Measurements from ENCODE around the gene CNNM3.

The CNNM3 gene

DNA sequence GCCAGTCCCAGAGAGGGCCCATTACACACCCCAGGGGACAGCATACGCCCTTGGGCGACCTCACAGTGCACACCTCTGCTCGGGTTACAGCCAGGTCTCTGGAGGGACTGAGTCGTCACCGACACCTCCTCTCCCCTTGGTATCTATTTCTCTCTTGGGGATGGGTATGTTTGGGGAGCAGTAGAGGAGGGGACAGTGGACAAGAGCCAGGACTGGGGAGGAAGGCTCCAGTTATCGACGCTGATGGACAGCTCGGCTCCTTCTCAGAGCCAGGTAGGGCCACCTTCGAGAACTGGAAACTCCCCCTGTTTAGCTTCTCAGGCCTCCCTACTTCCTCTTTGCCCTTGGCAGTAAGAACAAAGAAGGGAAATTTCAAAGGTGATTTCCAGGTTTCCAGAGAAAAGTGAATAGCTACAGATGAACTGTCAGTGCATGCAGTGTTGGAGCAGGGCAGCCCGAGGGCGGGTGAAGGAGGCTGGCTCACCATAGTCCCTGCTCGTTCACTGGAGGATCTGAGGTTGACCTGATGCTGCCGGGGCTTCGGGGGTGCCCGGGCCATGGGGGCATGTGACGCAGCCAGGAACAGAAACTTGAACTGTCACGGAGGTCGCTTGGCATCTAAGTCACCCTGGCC, 58.2 kb downstream of the CNNM3 start:
- ChIA-PET CTCF (interaction anchor here (1.6 kb wide), 1 partner anchor 77 kb away, joined by 7 read pairs; no protein-coding TSS in a partner anchor), POLR2A (ENCODE audit: low non-redundant PET) (no interaction called here)
- H3K27ac ChIP-seq: no peak overlapping the region
- TF ChIP-seq, protein P1, sequence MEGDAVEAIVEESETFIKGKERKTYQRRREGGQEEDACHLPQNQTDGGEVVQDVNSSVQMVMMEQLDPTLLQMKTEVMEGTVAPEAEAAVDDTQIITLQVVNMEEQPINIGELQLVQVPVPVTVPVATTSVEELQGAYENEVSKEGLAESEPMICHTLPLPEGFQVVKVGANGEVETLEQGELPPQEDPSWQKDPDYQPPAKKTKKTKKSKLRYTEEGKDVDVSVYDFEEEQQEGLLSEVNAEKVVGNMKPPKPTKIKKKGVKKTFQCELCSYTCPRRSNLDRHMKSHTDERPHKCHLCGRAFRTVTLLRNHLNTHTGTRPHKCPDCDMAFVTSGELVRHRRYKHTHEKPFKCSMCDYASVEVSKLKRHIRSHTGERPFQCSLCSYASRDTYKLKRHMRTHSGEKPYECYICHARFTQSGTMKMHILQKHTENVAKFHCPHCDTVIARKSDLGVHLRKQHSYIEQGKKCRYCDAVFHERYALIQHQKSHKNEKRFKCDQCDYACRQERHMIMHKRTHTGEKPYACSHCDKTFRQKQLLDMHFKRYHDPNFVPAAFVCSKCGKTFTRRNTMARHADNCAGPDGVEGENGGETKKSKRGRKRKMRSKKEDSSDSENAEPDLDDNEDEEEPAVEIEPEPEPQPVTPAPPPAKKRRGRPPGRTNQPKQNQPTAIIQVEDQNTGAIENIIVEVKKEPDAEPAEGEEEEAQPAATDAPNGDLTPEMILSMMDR (conservative IDR thresholded peaks at IDR 0.05; ENCODE audit: low read depth): no peak
- no peak for DNase-seq (ENCODE audit: low spot score)

DNA sequence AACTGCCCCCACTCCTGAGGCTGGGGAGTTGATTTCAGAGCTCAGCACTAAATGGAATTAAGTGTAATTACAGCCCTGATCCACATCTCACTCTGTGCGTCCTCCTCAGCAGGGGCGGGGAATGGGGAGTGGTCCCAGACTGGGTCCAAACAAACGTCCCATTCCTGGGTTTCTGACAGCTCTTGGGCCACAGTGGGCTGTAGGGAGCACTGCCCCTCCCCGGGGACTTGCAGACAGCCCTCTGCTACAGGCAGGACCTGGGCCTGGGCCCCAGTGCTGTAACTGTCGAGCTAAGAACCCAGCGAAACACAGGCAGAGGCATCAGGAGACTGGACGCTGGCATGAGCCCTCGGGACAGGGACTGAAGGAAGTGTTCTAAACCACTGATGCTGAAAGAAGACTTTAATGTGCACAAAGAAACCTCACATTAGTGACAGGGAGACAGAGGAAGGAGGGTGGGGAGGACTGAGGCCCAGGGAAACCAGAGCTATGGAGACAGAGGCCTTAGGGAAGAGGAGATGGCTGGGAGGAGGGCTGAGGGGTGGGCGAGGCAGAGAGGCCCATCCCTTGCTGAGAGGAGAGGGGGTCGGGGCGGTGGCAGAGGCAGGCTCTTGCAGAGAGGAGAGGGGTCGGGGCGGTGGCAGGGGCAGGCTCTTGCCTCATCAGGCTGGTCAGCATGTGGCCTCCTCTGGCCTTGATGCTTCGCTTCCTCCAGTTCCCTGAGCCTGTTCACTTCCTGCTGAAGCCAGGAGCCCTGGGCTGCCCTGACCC, 59.6 kb downstream of the CNNM3 start:
- ChIA-PET POLR2A (ENCODE audit: low non-redundant PET) (no interaction called here), CTCF (no interaction called here)
- TF ChIP-seq, protein P1 (conservative IDR thresholded peaks at IDR 0.05; ENCODE audit: low read depth): no peak
- DNase-seq (ENCODE audit: low spot score): no peak
- H3K27ac ChIP-seq: no peak overlapping the region

DNA sequence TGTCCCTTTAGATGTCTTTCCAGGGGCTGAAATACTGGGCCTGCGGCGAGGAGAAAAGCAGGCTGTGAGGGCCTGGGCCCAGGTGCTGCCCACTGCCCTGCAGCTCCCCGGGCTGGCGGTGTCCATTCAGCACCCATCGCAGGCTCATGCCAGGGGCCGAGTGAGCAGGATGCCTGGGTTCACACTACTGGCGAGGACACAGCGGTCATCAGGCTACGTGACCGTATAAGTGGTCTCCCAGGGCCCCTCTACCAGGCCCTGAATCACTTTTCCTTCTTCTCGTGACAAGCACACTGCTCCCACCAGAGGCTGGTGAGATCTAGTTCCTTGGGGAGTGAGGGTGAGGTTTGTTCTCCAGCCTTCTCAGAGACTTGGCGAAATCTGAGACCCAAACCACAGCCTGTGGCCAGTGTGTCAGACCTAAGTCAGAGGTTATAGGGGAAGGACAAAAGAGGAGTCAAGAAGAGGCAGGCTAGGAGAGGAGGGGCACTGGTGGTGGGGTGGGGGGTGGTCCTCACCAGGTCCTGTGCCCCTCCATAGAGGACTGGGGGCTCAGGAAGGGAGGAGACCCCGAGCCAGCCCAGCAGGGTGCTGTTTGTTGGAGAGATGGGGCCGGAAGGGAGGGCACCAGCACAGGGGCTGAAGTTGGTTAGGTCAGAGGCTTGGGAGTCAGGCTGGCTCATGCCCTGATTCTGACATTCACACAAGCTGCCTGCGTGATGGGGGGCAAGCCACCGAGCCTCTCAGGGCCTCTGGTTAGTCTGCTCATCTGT, 60.4 kb downstream of the CNNM3 start:
- POLR2A ChIA-PET (ENCODE audit: low non-redundant PET): no interaction called here
- no peak overlapping the region for H3K27ac ChIP-seq
- DNase-seq (ENCODE audit: low spot score): no peak
- CTCF ChIA-PET: no interaction called here
- TF ChIP-seq, protein P1 (conservative IDR thresholded peaks at IDR 0.05; ENCODE audit: low read depth): no peak

DNA sequence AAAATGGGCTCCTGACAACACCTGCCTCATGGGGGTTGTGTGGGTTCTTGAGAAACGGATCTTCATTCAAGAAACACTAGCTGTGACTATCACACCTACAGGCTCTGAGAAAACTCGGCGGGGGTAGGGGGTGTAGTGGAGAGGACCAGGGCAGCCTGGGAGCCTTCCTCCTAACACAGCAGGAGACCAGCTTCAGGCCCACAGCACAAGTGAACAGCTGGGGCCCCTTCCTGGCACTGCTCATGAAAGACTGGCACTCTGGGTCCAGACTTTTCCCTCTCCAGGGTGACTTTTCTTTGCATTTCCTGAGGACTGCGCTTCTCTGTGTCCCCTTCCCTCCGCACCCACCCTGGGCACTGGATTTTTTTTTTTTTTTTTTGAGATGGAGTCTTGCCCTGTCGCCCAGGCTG, 61.0 kb downstream of the CNNM3 start:
- DNase-seq (ENCODE audit: low spot score): no peak
- H3K27ac ChIP-seq: no peak overlapping the region
- CTCF ChIA-PET: interaction anchor here (0.6 to 0.7 kb wide), 3 partner anchors 11 to 1801 kb away, joined by 3 to 7 read pairs (median 5); no protein-coding TSS in a partner anchor
- TF ChIP-seq, protein P1 (conservative IDR thresholded peaks at IDR 0.05; ENCODE audit: low read depth): no peak
- POLR2A ChIA-PET (ENCODE audit: low non-redundant PET): interaction anchor here (0.7 kb wide), 1 partner anchor 113 kb away, joined by 4 read pairs; no protein-coding TSS in a partner anchor

DNA sequence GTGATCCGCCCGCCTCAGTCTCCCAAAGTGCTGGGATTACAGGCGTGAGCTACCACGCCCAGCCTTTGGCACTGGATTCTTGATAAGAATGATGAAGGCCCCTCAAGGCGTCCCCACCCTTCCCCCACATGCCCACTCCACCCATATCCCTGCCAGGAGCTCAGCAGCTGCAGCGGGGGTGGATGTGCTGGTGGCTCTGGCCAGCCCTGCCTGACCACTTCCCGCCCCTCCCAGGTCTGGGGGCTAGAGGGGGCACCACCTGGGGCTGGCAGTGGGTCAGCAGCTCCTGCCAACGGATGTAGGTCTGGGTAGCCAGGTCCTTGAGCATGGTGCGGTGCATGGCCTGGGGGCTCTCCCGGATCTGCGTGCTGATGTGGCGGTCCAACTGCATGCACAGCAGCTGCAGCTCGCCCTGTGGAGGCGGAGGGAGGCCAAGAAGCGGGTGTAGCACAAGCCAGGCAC, 61.6 kb downstream of the CNNM3 start:
- no peak for DNase-seq (ENCODE audit: low spot score)
- H3K27ac ChIP-seq: no peak overlapping the region
- TF ChIP-seq, protein P1 (conservative IDR thresholded peaks at IDR 0.05; ENCODE audit: low read depth): no peak
- CTCF ChIA-PET: interaction anchor here (0.6 to 0.7 kb wide), 3 partner anchors 11 to 1801 kb away, joined by 3 to 7 read pairs (median 5); no protein-coding TSS in a partner anchor
- POLR2A ChIA-PET (ENCODE audit: low non-redundant PET): interaction anchor here (0.7 kb wide), 1 partner anchor 113 kb away, joined by 4 read pairs; no protein-coding TSS in a partner anchor

DNA sequence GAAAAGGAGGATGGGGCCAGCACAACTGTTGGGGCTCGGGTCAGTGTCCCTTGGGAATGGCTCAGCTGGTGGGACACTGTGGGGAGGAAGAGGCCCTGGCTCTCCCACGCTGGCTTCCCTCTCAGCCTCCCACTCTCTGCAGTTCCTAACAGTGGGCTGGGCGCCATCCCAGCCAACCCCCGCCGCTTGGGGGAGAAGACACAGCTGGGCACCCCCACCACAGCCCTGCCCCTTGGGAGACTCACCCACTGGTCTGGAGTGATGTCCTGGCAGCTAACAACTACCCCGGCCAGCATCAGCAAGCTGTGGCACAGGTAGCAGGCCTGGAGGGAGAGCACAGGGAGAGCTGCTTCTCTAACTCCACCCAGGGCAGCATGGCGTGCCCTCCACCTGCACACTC, 62.1 kb downstream of the CNNM3 start:
- POLR2A ChIA-PET (ENCODE audit: low non-redundant PET): no interaction called here
- TF ChIP-seq, protein P1 (conservative IDR thresholded peaks at IDR 0.05; ENCODE audit: low read depth): no peak
- DNase-seq (ENCODE audit: low spot score): no peak
- CTCF ChIA-PET: no interaction called here
- H3K27ac ChIP-seq: no peak overlapping the region
